ENCODE results near the gene CCM2L.

CCM2L gene

GRCh38 chr20:32036252-32036651 is 26.0 kb downstream of the CCM2L start:
- TF ChIP-seq MAX (IDR thresholded peaks at IDR 0.05) (no peak), TCF12 (IDR thresholded peaks at IDR 0.05; ENCODE audit: low read depth) (no peak), EGR1 (IDR thresholded peaks at IDR 0.05) (no peak), ZBTB7A (IDR thresholded peaks at IDR 0.05; ENCODE audit: low read depth) (no peak), EP300 (IDR thresholded peaks at IDR 0.05; ENCODE audit: borderline replicate concordance) (no peak)

- TF ChIP-seq FOXM1 (IDR thresholded peaks at IDR 0.05; ENCODE audit: borderline replicate concordance, low read depth) (no peak), YY1 (IDR thresholded peaks at IDR 0.05; ENCODE audit: low read depth) (no peak), TEAD4 (IDR thresholded peaks at IDR 0.05) (no peak), CREB1 (IDR thresholded peaks at IDR 0.05; ENCODE audit: low read depth) (no peak), CEBPB (IDR thresholded peaks at IDR 0.05) (no peak), TCF12 (IDR thresholded peaks at IDR 0.05; ENCODE audit: low read depth) (no peak), MAX (IDR thresholded peaks at IDR 0.05) (no peak), EGR1 (IDR thresholded peaks at IDR 0.05) (no peak), REST (IDR thresholded peaks at IDR 0.05; ENCODE audit: low read depth) (no peak), EP300 (IDR thresholded peaks at IDR 0.05; ENCODE audit: borderline replicate concordance) (no peak), USF1 (IDR thresholded peaks at IDR 0.05) (no peak), RAD21 (IDR thresholded peaks at IDR 0.05; ENCODE audit: low read depth) (no peak)
Measured at GRCh38 chr20:32036716-32037485, 26.7 kb downstream of the CCM2L start.

- TF ChIP-seq TCF12 (IDR thresholded peaks at IDR 0.05; ENCODE audit: low read depth) (no peak), CEBPB (IDR thresholded peaks at IDR 0.05) (no peak), NFIC (IDR thresholded peaks at IDR 0.05) (no peak), FOXM1 (IDR thresholded peaks at IDR 0.05; ENCODE audit: borderline replicate concordance, low read depth) (no peak), EP300 (IDR thresholded peaks at IDR 0.05; ENCODE audit: borderline replicate concordance) (no peak), ZBTB7A (IDR thresholded peaks at IDR 0.05; ENCODE audit: low read depth) (no peak), MAX (IDR thresholded peaks at IDR 0.05) (no peak), YY1 (IDR thresholded peaks at IDR 0.05; ENCODE audit: low read depth) (no peak), EGR1 (IDR thresholded peaks at IDR 0.05) (no peak), RAD21 (IDR thresholded peaks at IDR 0.05; ENCODE audit: low read depth) (no peak), TAF1 (IDR thresholded peaks at IDR 0.05; ENCODE audit: low read depth) (no peak), USF1 (IDR thresholded peaks at IDR 0.05) (no peak), TEAD4 (IDR thresholded peaks at IDR 0.05) (no peak), CREB1 (IDR thresholded peaks at IDR 0.05; ENCODE audit: low read depth) (no peak), REST (IDR thresholded peaks at IDR 0.05; ENCODE audit: low read depth) (no peak)
Measured at GRCh38 chr20:32037929-32038328, 27.7 kb downstream of the CCM2L start.

GRCh38 chr20:32040142-32040953 is 30.1 kb downstream of the CCM2L start:
- TF ChIP-seq RAD21 (IDR thresholded peaks at IDR 0.05; ENCODE audit: low read depth) (no peak), NFIC (IDR thresholded peaks at IDR 0.05) (no peak), ZBTB7A (IDR thresholded peaks at IDR 0.05; ENCODE audit: low read depth) (no peak), EP300 (IDR thresholded peaks at IDR 0.05; ENCODE audit: borderline replicate concordance) (no peak), CREB1 (IDR thresholded peaks at IDR 0.05; ENCODE audit: low read depth) (no peak), REST (IDR thresholded peaks at IDR 0.05; ENCODE audit: low read depth) (no peak), MAX (IDR thresholded peaks at IDR 0.05) (no peak), EGR1 (IDR thresholded peaks at IDR 0.05) (no peak), CEBPB (IDR thresholded peaks at IDR 0.05) (no peak), TEAD4 (IDR thresholded peaks at IDR 0.05) (no peak), FOXM1 (IDR thresholded peaks at IDR 0.05; ENCODE audit: borderline replicate concordance, low read depth) (no peak), USF1 (IDR thresholded peaks at IDR 0.05) (no peak)
